Measurements from ENCODE around the gene FAR2. TPM values are rescaled to one million over a fixed set of nuclear protein-coding genes. Genes with fewer than 3 reads are reported as not detected.
A peak's percentile ranks its signal among the peaks of the same experiment; 100 is the strongest.

FAR2 gene
- polyA plus RNA-seq, 3 donors = 14.8 to 38.0 (median 35.8) TPM

DNA sequence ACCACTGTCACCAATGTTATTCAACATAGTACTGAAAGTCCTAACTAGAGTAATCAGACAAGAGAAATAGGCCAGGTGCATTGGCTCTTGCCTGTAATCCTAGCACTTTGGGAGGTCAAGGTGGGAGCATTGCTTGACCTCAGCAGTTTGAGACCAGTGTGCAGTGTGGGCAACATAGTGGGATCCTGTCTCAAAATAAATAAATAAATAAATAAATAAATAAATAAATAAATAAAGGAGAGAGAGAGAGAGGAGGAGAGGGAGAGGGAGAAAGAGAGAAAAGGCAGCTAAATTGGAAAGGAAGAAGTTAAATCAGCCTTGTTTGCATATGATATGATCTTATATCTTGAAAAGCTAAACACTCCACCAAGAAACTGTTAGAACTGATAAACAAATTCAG lies 115.3 kb downstream of the FAR2 start:
- no peaks in the 10 kb centered on the region for H3K79me2 ChIP-seq (ENCODE audit: insufficient read depth, low read length)
- no peaks in the 10 kb centered on the region for H3K27me3 Mint-ChIP-seq (ENCODE audit: low read depth in 3 of 3)
- no peak overlapping the region for H2AFZ ChIP-seq (ENCODE audit: insufficient read depth, low read depth, low read length, poor library complexity, severe bottlenecking)
- no peak overlapping the region for H3K4me3 Mint-ChIP-seq
- no peak overlapping the region for H3K27ac Mint-ChIP-seq
- peaks cover 4 to 10% of the 10 kb centered on the region in 2 donors for H3K9me3 ChIP-seq (replicated peaks in 1 of 2; ENCODE audit: control insufficient read depth in 1 of 2, insufficient read depth in 1 of 2, low read length in 2 of 2)
- intact Hi-C loops (cut with micrococcal nuclease) = no loop called here
- no peaks in the 10 kb centered on the region for H4K20me1 ChIP-seq (ENCODE audit: insufficient read depth, low read length)
- no peak overlapping the region for H3K9ac ChIP-seq (ENCODE audit: insufficient read depth, low read length, poor library complexity, severe bottlenecking)
- peaks cover 15 to 26% (median 22%) of the 10 kb centered on the region in 7 donors for H3K9me3 Mint-ChIP-seq
- TF ChIP-seq CTCF (IDR thresholded peaks at IDR 0.05) = no peak
- no peak for DNase-seq
- H3K27ac ChIP-seq (ENCODE audit: low read depth in 1 of 2, low read length in 2 of 2) = no peak overlapping the region
- peaks cover 0 to 5% of the 10 kb centered on the region in 2 donors for H3K36me3 ChIP-seq (replicated peaks in 1 of 2; ENCODE audit: control insufficient read depth in 1 of 2, insufficient read depth in 2 of 2, low read length in 2 of 2)
- peaks cover 10 to 23% of the 10 kb centered on the region in 2 donors for H3K36me3 Mint-ChIP-seq
- H3K4me1 ChIP-seq (ENCODE audit: control insufficient read depth in 1 of 2, insufficient read depth in 2 of 2, low read length in 2 of 2) = no peaks in the 10 kb centered on the region
- H3K4me1 Mint-ChIP-seq = no peaks in the 10 kb centered on the region
- H3K4me3 ChIP-seq (replicated peaks in 1 of 3; ENCODE audit: low read depth in 2 of 3, low read length in 3 of 3) = no peak overlapping the region
- no peaks in the 10 kb centered on the region for H3K27me3 ChIP-seq (ENCODE audit: control insufficient read depth in 2 of 2, insufficient read depth in 2 of 2, low read length in 2 of 2)
- no peak overlapping the region for H3K4me2 ChIP-seq (replicated peaks; ENCODE audit: extremely low read depth, low read length, poor library complexity, severe bottlenecking)

- no peak overlapping the region for H3K9ac ChIP-seq (ENCODE audit: insufficient read depth, low read length, poor library complexity, severe bottlenecking)
- 100% methylated on average over 3 of the region's 5 CpGs for WGBS (ENCODE audit: insufficient coverage)
- H3K4me2 ChIP-seq (replicated peaks; ENCODE audit: extremely low read depth, low read length, poor library complexity, severe bottlenecking) = no peak overlapping the region
- H3K27me3 Mint-ChIP-seq (ENCODE audit: low read depth in 3 of 3) = peaks cover 0 to 2% (median 0%) of the 10 kb centered on the region in 3 donors
- intact Hi-C loops (cut with micrococcal nuclease) = no loop called here
- no peak overlapping the region for H2AFZ ChIP-seq (ENCODE audit: insufficient read depth, low read depth, low read length, poor library complexity, severe bottlenecking)
- H3K36me3 Mint-ChIP-seq = peaks cover 20 to 47% of the 10 kb centered on the region in 2 donors
- no peak overlapping the region for H3K4me3 ChIP-seq (replicated peaks in 1 of 3; ENCODE audit: low read depth in 2 of 3, low read length in 3 of 3)
- H3K9me3 ChIP-seq (replicated peaks in 1 of 2; ENCODE audit: control insufficient read depth in 1 of 2, insufficient read depth in 1 of 2, low read length in 2 of 2) = no peaks in the 10 kb centered on the region
- H3K4me1 Mint-ChIP-seq = no peaks in the 10 kb centered on the region
- no peaks in the 10 kb centered on the region for H3K27me3 ChIP-seq (ENCODE audit: control insufficient read depth in 2 of 2, insufficient read depth in 2 of 2, low read length in 2 of 2)
- no peaks in the 10 kb centered on the region for H3K4me1 ChIP-seq (ENCODE audit: control insufficient read depth in 1 of 2, insufficient read depth in 2 of 2, low read length in 2 of 2)
- TF ChIP-seq CTCF (IDR thresholded peaks at IDR 0.05) = no peak
- H3K9me3 Mint-ChIP-seq = no peaks in the 10 kb centered on the region
- no peak for DNase-seq
- peaks cover 8 to 32% of the 10 kb centered on the region in 2 donors for H3K36me3 ChIP-seq (replicated peaks in 1 of 2; ENCODE audit: control insufficient read depth in 1 of 2, insufficient read depth in 2 of 2, low read length in 2 of 2)
- no peak overlapping the region for H3K27ac ChIP-seq (ENCODE audit: low read depth in 1 of 2, low read length in 2 of 2)
- no peaks in the 10 kb centered on the region for H4K20me1 ChIP-seq (ENCODE audit: insufficient read depth, low read length)
- no peak overlapping the region for H3K4me3 Mint-ChIP-seq
- peak overlapping the region in 4 of 7 donors; percentile 0 to 80 (median 72) for H3K27ac Mint-ChIP-seq
- no peaks in the 10 kb centered on the region for H3K79me2 ChIP-seq (ENCODE audit: insufficient read depth, low read length)
Observed at GRCh38 chr12:29269706-29270408, 120.8 kb downstream of the FAR2 start.

Measured in CD14-positive monocyte (primary cell).